DMS53 treated with DMSO at 0.1 percent for 48 hours (cell line): ENCODE results near the gene H6PD.

Experiments
- DNase-seq: peaks from one replicate; lab custom pipeline; 2025; ENCODE audit not compliant: unreplicated experiment; lab: John Stamatoyannopoulos, UW

H6PD gene

DNA sequence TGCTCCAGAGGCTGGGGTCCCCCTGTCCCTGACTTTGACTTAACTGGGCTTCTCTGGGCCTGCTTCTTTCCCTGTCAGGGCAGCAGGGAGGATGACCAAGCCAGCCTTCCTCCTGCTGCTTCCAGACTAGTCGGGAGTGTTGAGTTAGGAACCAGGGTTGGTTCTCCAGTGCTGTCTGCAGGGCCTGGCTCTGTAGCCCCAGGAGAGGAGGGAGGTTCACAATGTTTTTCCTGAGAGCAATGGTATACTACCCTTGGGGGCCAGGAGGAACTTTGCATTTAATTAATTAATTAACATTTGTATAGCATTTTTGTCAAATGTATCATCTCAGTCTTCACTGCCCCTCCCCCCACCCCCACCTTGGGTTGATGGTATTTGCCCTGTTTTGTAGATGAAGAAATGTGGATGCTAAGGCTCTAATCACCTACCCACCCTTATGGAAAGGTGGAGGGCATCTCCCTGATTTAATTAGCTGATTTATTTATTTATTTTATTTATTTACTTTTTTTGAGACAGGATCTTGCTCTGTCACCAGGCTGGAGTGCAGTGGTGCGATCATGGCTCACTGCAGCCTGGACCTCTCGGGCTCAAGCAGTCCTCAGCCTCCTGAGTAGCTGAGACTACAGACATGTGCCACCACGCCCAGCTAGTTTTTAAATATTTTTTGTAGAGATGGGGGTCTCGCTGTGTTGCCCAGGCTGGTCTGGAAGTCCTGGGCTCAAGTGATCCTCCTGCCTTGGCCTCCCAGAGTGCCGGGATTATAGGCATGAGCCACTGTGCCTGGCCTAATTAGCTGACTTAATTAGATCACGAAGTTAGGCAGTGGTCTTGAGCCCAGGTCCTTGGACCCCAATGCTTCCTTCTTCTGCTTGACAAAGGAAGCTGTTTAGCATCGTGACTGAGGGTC, 6.6 kb downstream of the H6PD start:
- no peak for DNase-seq

DNA sequence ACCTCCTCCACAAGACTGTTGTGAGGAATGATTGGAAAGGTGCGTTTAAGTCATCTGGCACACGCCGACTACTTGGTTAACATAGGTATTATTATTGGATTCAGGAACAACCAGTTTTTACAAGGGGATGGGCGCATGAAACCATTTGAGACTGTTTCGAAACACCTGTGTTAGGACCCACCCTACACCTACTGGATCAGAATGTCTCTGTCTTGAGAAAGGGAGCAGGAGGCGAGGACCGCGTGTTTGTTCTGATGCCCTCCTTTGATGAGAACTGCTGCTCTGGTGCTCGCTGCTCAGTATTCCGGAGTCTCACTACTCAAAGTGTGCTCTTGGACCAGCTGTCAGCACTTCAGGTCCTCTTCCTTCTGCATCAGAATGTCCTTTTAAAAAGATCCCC, 7.3 kb downstream of the H6PD start:
- no peak for DNase-seq

DNA sequence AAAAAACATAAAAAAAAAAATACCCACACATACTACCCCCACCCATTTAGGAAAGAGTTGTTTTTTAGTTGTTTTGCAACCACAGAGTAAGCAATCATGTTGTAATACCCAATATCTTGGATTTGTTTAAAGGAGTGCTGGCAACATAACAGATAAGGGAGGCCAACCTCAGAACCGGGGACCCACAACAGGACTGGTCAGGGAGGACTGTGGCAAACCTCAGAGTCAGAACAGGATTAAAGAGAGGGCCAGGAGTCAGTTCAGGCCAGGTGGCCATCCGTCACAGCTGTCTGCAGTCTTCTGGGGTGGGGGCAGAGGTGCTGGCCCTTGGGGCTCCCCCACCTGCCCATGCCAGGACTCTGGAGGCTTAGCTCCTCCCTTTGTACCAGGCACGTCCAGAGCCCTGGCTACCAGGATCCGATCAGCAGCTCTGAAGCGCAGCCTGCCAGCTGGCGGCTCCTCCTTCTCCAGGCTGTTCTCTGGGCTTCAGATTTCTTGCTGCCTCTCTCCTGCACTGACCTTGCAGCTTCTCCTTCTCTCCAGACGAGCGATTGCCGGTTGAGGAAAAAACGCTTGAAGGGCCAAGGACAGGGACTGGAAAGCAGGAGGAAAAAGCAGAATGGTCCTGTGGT, 7.9 kb downstream of the H6PD start:
- DNase-seq: no peak

DNA sequence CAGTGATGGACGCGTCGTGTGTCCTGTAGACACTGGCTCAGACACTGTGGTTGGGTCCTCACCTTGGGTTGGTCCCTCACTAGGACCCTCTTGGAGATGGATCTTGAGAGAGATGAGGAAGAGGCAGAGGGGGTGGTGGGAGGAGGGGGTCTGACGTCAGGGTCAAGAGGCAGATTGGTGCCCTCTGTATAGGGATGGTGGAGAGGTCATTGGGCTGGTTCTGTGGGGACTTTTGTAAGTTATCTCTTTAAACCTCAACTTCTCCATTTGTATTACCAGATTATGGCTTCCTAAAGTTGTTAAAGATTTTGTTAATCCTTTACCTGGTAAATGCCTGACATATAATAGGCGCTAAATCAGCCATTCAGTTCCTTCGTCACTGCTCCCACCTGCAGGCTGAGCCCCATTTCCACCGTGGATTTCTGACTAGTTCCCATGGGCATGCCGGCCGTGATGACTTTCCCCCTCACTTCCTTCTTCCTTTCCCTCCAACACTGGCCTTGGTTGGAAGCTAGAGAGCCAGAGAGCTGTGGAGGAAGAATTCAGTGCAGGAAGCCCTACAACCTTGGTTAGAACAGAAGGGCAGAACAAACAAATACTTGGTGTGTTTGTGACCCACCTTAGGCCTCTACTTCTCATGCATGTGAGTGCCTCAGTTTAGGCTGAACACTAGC, 8.6 kb downstream of the H6PD start:
- DNase-seq: no peak

DNA sequence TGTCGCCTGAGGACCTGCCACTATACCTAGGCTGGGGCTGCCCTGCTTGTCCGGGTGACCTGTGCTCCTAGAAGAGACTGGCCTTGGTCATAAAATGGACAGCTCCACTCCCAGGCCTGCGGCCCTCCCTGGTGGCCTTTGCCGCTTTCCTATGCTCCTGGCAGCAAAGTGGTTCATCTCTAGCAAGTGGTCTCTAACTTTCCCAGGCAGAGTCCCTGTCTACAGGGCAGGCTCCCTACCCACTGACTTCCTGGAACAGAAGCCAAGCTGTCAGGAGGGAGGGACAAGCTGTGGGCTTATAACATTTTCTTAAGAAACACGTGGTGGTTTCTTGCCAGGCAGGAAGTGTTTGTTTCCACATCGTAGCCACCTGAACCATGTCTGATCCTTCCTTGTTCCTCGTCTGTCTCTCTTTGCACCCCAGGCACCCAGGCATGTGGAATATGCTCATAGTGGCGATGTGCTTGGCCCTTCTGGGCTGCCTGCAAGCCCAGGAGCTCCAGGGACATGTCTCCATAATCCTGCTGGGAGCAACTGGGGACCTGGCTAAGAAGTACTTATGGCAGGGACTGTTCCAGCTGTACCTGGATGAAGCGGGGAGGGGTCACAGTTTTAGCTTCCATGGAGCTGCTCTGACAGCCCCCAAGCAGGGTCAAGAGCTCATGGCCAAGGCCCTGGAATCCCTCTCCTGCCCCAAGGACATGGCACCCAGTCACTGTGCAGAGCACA, 10.1 kb downstream of the H6PD start:
- no peak for DNase-seq

DNA sequence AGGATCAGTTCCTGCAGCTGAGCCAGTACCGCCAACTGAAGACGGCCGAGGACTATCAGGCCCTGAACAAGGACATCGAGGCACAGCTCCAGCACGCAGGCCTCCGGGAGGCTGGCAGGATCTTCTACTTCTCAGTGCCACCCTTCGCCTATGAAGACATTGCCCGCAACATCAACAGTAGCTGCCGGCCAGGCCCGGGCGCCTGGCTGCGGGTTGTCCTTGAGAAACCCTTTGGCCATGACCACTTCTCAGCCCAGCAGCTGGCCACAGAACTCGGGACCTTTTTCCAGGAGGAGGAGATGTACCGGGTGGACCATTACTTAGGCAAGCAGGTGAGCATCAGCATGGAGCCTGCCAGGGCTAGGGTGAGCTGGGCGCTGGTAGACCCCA, 10.7 kb downstream of the H6PD start:
- no peak for DNase-seq

DNA sequence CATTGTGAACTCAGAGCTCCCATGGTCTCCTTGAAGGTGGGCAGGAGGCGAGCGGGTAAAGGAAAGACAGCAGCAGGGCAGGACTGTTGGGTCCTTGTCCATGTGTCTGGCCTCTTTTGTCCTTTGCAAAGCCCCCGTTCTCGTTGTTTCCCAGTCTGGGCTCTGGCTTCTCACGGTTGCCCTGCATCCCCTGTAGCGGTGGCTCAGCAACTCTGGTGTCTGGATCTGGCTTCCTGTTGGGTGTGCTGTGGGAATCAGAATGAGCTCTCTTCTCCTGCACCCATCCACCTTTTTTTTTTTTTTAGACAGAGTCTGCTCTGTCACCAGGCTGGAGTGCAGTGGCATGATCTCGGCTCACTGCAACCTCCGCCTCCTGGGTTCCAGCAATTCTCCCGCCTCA, 11.1 kb downstream of the H6PD start:
- DNase-seq: no peak

DNA sequence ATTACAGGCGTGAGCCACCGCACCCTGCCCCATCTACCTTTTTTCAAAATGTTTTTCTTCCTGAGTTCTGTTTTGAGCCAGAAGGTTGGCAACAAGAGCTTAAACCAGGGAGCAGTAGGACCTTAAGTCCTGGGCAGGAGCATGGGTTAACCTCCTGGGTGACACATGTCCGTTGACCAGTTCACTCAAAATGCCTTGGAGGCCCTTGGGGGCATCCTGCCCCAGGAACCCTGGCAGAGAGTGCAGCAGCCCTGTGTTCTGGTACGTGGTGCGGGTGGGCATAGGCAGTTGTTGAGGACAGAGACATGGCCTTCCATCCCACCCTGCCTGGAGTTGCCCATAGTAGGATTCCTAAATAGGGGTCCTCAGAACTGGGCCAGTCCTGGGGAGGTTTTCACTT, 11.6 kb downstream of the H6PD start:
- no peak for DNase-seq

DNA sequence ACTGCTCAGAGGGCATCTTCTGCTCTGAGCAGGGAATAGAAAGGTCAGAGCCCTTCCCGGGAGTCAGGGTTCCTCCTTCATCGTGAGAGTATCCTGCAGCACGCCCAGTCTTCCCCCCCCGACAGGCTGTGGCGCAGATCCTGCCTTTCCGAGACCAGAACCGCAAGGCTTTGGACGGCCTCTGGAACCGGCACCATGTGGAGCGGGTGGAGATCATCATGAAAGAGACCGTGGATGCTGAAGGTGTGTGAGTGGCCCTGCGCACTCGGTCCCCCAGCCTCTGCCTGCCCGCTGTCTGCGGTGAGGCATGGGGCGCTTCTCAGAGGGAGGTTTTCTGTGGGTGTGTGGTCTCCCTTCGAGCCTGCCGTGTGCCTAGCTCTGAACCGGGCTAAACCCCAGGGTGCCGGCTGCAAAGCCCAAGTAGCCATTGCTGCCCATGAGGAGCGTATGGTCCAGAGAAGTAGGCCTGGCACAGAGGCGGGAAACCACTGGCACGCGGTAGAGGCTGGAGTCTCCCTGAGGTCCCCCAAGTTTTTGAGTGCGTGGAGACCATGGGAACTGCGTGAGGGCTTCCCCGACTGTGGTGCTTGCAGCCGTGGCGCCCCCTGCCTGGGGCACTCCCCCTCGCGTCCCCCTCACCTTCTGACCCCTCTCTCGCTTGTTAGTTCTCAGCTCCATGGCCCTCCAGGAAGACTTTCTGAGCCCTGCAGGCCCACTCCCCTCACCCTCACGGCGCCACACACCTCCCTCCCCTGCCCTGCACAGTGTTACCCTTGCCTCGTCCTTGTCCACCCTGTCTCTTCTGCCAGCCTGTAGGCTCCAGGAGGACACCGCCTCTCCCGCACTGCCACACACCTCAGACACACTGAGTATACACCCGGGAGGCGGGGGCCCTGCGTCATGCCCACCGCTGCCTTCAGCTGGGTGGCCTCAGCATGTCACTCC, 12.5 kb downstream of the H6PD start:
- no peak for DNase-seq

DNA sequence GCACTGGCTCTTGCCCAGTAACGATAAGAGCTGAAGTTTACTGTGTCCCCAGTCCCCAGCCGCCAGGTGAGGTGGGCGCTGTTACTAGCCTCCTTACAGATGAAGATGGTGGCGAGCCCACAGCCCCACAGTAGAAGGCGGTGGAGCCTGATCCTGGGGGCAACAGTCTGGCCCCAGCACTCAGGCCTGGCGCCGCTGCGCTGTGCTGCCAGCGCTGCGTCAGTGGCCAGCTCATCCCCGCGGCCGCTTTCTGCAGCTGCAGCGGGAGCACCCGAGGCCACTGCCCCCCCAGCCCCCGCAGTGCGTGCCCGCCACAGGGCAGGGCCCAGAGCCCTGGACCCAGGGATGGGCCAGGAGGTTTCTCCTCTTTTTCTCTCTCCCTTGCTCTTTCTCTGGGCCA, 13.3 kb downstream of the H6PD start:
- DNase-seq: no peak

DNA sequence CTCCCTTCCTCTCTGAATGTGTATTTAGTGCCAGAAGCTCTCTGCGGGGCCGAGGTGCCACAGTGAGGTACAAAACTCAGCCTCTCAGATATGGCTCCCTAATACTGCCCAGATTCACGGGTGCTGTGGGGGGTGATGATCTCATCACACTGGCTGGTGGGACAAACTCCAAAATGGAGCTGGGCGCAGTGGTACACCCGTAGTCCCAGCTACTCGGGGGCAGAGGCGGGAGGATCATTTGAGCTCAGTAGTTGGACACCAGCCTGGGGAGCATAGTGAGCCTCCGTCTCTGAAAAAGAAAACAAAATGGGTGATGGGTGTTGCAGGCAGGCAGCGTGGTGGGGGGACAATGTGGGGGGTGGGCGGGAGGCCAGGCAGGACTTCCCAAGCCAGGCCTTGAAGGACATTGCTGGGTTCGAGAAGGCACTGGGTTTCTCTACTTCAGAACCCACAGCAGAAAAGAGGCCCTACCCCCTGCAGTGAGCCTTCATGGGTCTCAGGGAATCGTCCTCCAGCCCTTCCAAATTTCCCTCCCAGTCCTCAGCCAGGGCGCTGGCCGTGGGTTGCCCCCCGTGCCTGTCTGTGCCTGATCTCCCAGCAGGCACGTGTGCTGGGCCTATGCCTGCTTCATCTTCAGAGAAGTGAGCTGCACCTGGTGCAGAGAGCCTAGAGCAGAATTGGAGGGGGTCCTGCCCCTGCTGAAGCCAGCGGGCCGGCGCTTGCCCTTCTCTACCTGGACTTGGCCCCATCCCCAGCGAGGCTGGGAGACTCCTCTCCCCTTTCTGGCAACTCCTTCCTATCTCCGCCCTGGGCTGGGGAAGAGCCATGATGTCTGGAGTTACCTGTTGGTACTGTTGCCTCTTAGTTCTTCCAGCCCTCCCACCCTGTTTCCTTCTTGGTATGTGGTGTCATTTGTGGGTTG, 14.0 kb downstream of the H6PD start:
- DNase-seq: no peak

DNA sequence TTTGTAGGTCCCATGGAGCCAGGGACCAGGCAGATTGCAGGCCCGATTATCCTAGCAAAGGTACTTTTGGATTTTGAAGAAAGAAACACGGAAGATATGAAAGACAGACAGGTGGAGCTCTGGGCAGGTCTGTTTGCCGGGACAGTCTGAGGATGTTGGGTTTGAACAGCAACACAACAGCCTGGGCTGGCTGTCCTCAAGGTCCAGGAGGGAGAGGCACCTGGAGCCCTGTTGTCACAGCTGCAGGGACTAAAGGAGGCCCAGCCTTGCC, 14.6 kb downstream of the H6PD start:
- DNase-seq: no peak

DNA sequence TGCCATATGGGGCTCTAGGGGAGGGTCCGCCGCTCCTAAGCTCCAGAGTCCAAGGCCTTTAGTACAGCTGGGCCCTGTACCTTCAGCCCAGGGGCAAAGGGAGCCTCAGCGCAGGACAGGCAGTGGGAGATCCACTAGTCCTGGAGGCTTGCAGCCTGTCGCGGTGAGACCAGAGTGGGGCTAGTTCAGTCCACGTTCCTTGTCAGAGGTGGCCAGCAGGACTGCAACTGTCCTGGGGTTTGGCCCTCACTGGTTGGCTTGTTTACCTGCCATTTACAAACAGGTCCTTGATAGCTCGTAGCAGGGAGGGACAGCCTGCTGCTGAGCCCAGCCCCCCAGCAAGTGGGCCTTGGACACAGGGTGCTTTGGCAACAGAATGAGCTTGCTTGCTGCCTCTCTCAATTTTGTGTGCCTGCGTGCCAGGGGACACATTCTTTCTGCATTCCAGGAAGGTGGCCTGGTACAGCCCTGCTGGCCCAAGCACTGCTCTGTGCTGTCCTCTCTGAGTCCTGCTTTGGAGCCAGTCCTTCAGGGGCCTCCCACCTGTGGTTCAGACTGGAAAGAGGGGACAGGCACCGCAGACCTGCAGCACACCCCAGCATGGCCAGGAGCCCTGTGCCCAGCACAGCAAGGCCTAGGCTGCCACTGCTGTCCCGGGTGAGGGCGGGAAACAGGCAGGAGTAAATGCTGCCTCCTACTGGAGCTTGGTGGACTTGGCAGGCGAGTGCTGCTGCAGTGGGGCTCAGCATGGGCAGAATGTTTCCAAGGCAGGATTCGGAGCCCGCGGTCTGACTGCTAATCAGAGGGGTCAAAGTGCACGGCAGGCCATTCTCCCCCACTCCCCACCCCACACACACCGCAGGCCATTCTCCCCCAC, 15.2 kb downstream of the H6PD start:
- DNase-seq: no peak

DNA sequence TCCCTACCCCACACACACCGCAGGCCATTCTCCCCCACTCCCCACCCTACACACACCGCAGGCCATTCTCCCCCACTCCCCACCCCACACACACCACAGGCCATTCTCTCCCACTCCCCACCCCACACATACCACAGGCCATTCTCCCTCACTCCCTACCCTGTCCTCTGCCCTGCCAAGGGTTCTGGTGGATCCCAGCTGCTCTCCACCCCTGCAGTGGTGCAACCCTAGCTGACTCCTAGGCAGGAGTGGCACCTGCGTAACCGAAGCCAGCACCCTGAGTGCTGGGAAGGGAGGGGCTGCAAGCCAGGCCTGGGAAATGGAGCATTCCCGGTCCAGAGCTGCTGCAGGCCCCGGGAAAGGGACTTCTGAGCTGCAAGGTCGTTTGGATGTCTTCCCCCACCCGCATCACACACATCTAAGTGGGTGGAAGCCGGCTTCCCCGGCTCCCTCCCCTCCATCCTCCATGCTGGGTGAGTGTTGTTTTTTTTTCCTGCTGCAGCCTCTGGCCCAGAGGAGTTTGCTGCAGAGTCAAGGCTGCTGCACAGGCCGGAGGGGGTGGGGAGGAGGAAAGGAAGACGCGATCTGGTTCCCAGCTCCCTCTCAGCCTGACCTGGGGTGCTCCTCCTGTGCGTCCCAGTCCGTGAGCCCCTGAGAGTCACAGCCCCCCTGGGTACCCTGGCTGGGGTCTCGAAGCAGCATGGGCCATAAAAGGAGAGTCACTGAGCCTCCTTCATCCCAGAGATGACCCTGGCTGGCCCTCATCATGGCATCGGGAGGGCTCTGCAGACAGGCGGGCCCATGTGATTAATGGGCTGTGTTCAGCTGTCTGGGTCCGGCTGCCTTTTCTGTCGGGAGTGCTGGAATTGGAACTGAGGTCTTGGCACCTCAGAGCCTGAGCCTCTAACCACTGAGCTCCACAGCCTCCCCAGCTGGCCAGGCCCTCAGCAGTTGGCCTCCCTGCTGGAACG, 16.1 kb downstream of the H6PD start:
- no peak for DNase-seq

DNA sequence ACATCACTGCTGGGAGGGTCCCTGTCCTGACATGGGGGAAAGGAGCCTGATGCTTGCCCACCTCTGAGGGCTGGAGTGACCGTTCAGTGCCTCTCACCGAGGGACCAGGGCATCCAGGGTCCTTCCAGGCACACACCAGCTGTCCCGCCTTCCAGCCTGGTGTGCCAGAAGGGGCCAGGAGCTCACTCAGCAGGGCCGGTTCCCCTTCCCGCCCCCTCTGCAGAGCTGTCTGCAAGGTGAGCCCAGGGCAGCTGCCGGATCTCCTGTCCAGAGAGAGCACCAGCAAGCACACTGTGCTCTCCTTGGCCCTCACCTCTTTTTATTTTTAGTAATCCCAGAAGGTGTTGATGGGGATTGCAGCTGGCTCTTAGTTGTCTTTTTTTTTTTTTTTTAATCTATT, 16.9 kb downstream of the H6PD start:
- DNase-seq: no peak

DNA sequence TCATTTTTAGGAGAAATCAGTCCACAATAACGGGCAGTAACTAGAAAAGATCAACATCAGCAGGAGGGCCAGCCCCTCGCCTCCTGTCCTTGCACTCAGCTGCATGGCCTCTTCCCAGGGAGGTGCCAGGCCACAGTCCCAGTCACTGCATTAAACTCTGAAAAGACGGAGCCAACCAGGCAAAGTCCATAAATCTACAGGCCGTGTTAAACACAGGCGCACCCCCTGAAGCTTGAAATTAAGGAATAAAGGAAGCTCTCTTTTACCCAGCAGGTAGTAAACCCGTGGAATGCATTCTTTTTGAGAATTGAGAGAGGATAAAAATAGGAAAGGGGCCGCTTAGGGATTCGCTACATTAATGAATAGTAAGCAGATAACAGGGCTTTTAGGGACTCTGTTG, 18.4 kb downstream of the H6PD start:
- no peak for DNase-seq

DNA sequence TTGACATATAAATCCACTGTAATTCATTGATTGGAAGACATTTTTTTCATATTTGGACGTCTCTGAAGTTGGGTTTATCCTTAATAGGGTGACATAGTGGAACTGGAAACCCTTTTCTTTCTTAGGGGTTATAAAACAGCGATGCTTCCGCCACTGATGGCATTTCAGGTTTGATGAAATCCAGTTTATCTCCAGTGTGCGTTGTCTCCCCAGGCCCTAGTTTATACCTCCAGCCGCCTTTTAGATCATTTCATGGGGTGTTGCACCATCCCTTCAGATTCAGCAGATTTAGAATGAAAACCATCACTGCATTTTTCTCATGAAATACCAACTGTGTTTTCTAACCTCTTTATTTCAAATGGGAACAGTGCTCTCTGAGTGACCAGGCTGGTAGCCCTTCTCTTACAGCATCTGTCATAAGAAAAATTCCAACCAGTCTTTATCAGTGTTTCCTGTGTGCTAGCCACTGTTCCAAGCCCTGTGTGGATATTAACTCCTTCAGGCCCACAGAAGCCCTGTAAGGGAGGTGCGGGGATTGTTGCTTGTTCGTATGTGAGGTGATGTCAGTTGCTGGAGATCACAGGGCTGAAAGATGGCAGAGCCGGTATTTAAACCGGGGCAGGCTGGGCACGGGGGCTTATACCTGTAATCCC, 19.0 kb downstream of the H6PD start:
- no peak for DNase-seq
